NCI-H1105 (cell line): ENCODE data around the gene TEAD1.

Source experiments
- DNase-seq: peaks from one replicate; lab custom pipeline; 2025; lab: John Stamatoyannopoulos, UW

The TEAD1 gene

GRCh38 chr11:12673924-12674570 lies at the start of gene TEAD1:
TEAD1 (plus strand) TSS chr11:12674421.
- peak; percentile 81 for DNase-seq

- DNase-seq: no peak
Measured at GRCh38 chr11:12624595-12624994, 49.6 kb upstream of the TEAD1 start.

GRCh38 chr11:12625438-12626071 lies 48.7 kb upstream of the TEAD1 start:
- DNase-seq: no peak

- no peak for DNase-seq
Measured at GRCh38 chr11:12626616-12627015, 47.6 kb upstream of the TEAD1 start.

- no peak for DNase-seq
Measured at GRCh38 chr11:12628314-12628713, 45.9 kb upstream of the TEAD1 start.

GRCh38 chr11:12629601-12630313 lies 44.5 kb upstream of the TEAD1 start:
- DNase-seq: no peak

- no peak for DNase-seq
Measured at GRCh38 chr11:12631651-12632050, 42.6 kb upstream of the TEAD1 start.

- no peak for DNase-seq
Measured at GRCh38 chr11:12634329-12634728, 39.9 kb upstream of the TEAD1 start.

- no peak for DNase-seq
Measured at GRCh38 chr11:12636871-12637410, 37.3 kb upstream of the TEAD1 start.

- DNase-seq: no peak
Measured at GRCh38 chr11:12639388-12639787, 34.8 kb upstream of the TEAD1 start.

GRCh38 chr11:12640355-12640754 lies 33.9 kb upstream of the TEAD1 start:
- DNase-seq: no peak

GRCh38 chr11:12640926-12641849 lies 33.0 kb upstream of the TEAD1 start:
- DNase-seq: no peak

- no peak for DNase-seq
Measured at GRCh38 chr11:12642040-12642439, 32.2 kb upstream of the TEAD1 start.

- no peak for DNase-seq
Measured at GRCh38 chr11:12642806-12643428, 31.3 kb upstream of the TEAD1 start.

- no peak for DNase-seq
Measured at GRCh38 chr11:12646478-12646877, 27.7 kb upstream of the TEAD1 start.

GRCh38 chr11:12653729-12654128 lies 20.5 kb upstream of the TEAD1 start:
- DNase-seq: no peak

GRCh38 chr11:12655842-12656241 lies 18.4 kb upstream of the TEAD1 start:
- DNase-seq: no peak

- DNase-seq: no peak
Measured at GRCh38 chr11:12657336-12657735, 16.9 kb upstream of the TEAD1 start.

- DNase-seq: no peak
Measured at GRCh38 chr11:12657981-12658380, 16.2 kb upstream of the TEAD1 start.

GRCh38 chr11:12662101-12662689 lies 12.0 kb upstream of the TEAD1 start:
- no peak for DNase-seq

GRCh38 chr11:12664385-12664784 lies 9.8 kb upstream of the TEAD1 start:
- no peak for DNase-seq
